ENCODE results near the gene HCFC1.

The HCFC1 gene

GRCh38 chrX:153974003-153974725 is 2.5 kb upstream of the HCFC1 start:
- peak; percentile 3 for DNase-seq (ENCODE audit: low spot score)

GRCh38 chrX:153973127-153974002 is 1.7 kb upstream of the HCFC1 start:
- peak; percentile 1 for DNase-seq (ENCODE audit: low spot score)

GRCh38 chrX:153972368-153973126 is 929 bp upstream of the HCFC1 start, which contains the start of gene TMEM187:
TMEM187 (plus strand) TSS chrX:153972754; CDS start chrX:153982063, 9,309 bp downstream.
- DNase-seq (ENCODE audit: low spot score), result peak; percentile 88

- DNase-seq (ENCODE audit: low spot score), result peak; percentile 94
Observed at GRCh38 chrX:153971124-153971449, 531 bp downstream of the HCFC1 start.

GRCh38 chrX:153970357-153971123 is 1.1 kb downstream of the HCFC1 start:
- peak; percentile 40 for DNase-seq (ENCODE audit: low spot score)

GRCh38 chrX:153969904-153970356 is 1.7 kb downstream of the HCFC1 start:
- DNase-seq (ENCODE audit: low spot score), result no peak

- no peak for DNase-seq (ENCODE audit: low spot score)
Observed at GRCh38 chrX:153969125-153969903, 2.3 kb downstream of the HCFC1 start.

- peak; percentile 50 for DNase-seq (ENCODE audit: low spot score)
Observed at GRCh38 chrX:153968754-153969124, 2.9 kb downstream of the HCFC1 start.

- no peak for DNase-seq (ENCODE audit: low spot score)
Observed at GRCh38 chrX:153968255-153968654, 3.4 kb downstream of the HCFC1 start.

GRCh38 chrX:153967536-153968224 is 3.9 kb downstream of the HCFC1 start:
- DNase-seq (ENCODE audit: low spot score), result peak; percentile 45

- DNase-seq (ENCODE audit: low spot score), result no peak
Observed at GRCh38 chrX:153966841-153967535, 4.6 kb downstream of the HCFC1 start.

GRCh38 chrX:153966283-153966688 is 5.3 kb downstream of the HCFC1 start:
- no peak for DNase-seq (ENCODE audit: low spot score)

GRCh38 chrX:153965406-153965805 is 6.2 kb downstream of the HCFC1 start:
- DNase-seq (ENCODE audit: low spot score), result no peak

GRCh38 chrX:153964105-153964504 is 7.5 kb downstream of the HCFC1 start:
- no peak for DNase-seq (ENCODE audit: low spot score)

- DNase-seq (ENCODE audit: low spot score), result no peak
Observed at GRCh38 chrX:153963546-153963945, 8.1 kb downstream of the HCFC1 start.

GRCh38 chrX:153961292-153961691 is 10.3 kb downstream of the HCFC1 start:
- no peak for DNase-seq (ENCODE audit: low spot score)

- DNase-seq (ENCODE audit: low spot score), result no peak
Observed at GRCh38 chrX:153960786-153961185, 10.8 kb downstream of the HCFC1 start.

- DNase-seq (ENCODE audit: low spot score), result no peak
Observed at GRCh38 chrX:153960077-153960476, 11.5 kb downstream of the HCFC1 start.

- DNase-seq (ENCODE audit: low spot score), result no peak
Observed at GRCh38 chrX:153959649-153960048, 12.0 kb downstream of the HCFC1 start.

GRCh38 chrX:153958605-153959004 is 13.0 kb downstream of the HCFC1 start:
- DNase-seq (ENCODE audit: low spot score), result no peak
